GM11168 (cell line): ENCODE data around the gene ASF1B.

Source experiments
- in situ Hi-C: fragments of 300-500 bp; cut with MboI; formaldehyde crosslinking; loops from one replicate; pipeline ENCODE4 v1.12.0; 2022; ENCODE audit warnings: low sequenced_read_pairs; ENCODE audit not compliant: unreplicated experiment

Gene ASF1B

DNA sequence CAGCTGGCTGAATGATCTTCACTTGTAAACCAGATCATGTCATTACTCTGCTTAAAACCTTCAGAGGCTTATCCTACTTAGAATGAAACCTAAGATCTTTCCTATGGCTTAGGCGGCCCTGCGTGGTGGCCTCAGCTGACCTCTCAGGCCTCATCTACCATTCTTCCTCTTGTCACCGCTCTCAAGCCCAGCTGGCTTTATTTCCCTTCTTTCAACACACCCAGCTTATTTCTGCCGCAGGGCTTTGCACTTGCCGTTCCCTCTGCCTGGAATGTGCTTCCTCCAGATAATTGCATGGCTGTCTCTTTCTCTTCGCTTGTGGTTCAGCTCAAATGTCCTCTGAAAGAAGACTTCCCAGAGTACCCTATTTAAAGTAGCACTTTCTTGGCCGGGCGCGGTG lies 3.6 kb upstream of the ASF1B start:
- in situ Hi-C loops, result no loop called here

DNA sequence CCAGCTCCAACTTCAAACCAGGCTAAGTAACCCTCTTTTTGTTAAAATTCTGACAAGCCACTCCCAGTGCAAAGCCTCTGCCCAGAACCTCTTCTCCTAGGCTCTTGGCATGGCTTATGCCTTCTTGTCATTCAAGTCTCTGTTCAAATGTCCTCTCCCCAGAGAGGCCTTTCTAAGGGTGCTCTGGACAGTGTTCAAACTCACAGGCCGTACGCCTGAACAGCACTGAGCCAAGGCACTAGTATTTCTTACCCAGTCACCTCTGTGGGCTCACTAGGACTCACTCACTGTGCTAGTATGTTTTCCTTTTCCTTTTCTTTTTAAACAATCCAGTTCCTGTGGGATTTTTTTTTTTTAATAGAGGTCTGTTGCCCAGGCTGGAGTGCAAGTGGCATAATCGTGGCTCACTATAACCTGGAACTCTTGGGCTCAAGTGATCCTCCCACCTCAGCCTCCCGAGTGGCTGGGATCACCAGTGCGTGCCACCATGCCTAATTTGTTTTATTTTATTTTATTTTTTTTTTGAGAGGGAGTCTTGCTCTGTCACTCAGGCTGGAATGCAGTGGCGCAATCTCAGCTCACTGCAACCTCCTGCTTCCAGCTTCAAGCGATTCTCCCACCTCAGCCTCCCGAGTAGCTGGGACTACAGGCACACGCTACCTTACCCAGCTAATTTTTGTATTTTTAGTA lies 2.3 kb upstream of the ASF1B start:
- in situ Hi-C loops, result no loop called here

GRCh38 chr19:14135985-14136508 lies 342 bp downstream of the ASF1B start:
- in situ Hi-C loops, result no loop called here

DNA sequence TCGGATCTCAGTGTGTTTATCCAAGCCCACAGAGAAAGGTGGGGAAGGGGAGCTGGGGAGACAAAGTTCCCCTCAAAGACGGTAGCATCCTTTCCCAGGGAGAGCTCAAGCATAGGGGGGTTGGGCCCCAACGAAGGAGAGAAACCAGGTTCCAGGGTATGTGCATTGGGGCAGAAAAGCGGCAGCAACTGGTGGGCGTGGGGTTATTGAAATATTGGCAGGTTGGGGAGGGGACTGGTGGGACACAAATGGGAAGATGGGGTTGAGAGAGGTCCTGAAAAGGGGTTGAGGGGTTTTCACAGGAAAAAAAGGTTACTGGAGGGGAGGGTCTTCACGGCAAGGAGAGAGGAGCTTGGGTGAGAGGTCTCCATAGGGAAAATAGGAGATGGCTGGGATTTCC lies 1.0 kb downstream of the ASF1B start:
- in situ Hi-C loops, result no loop called here

DNA sequence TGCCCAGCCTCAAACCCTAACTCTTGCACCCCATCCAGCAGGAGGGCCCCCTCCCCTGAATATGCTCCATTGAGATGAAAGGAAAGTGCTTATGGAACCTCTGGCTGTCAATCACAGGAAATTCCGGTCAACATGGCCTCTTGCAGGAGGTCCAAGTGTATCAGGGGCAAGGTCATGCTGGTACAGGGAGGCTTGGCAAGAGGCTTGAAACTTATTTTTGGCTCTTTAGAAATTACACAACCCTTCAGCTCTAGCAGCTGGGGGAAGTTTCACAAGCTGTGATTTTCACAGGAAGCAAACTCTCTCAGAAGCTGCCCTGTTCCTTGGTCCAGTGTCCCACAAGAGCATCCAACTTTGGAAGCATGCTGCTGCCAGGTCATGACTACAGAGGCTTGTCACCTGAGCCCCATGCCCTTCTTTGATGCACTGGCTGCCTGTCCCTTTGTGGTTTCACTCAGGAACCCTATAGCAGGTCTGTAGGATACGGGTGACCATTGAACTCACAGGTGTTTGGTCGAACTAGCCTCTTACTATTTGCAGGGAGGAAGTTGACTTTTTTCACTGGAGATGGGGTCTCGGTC lies 8.4 kb downstream of the ASF1B start:
- in situ Hi-C loops, result no loop called here

GRCh38 chr19:14127176-14127575 lies 9.2 kb downstream of the ASF1B start:
- in situ Hi-C loops, result no loop called here

DNA sequence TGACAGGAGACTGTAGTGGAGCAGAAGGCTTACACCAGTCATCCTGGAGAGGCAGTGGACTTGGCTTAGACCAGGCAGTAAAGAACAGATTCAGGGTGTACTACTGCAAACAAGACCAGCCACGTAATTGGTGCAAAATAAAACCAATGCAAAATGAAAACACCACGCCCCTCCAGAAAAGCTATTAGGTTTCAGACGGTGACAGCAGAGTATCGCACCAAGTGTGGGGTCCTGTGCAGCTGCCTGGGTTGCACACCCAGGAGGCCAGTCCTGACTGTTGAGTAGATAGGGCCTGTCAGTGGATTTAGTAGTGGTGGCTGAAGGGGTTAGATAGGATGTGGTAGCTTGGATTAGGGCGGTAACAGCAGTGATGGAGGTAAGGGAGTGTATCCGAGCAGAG lies 13.5 kb downstream of the ASF1B start:
- in situ Hi-C loops, result no loop called here

DNA sequence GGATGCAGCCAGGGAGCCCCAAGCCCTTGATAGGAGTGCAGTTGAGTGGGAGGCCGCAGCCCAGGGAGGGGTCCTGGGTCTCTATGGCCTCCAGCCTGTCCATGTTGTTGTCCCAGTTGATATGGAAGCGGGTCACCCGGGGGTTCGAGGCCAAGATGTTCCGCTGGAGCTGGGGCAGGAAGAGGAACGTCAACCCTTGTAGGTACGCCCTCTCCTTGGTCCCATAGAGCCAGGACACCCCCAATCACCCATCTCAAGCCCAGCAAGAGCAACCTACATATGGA lies 15.9 kb downstream of the ASF1B start:
- in situ Hi-C loops, result no loop called here

GRCh38 chr19:14119644-14120496 lies 16.5 kb downstream of the ASF1B start:
- in situ Hi-C loops, result no loop called here

DNA sequence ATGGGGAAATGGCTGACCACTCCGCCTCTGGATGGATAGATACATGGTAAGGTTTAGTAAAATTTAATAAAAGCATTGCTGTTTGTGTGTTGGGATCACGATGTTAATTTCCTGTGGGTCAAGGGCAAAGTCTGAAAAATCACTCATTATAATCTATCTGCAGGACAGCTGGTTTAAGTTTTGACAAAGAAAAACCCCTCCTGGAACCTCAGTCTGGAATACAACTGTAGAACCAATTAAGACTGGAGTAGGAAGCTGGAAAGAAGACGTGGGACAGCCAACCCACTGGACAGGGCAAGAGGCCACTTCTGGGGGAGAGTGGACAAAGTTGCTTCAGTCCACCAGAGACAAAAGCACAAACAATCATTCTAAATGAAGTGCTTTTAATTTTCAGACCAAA lies 17.2 kb downstream of the ASF1B start:
- in situ Hi-C loops, result no loop called here

- in situ Hi-C loops, result no loop called here
Observed at GRCh38 chr19:14118165-14119051, 18.0 kb downstream of the ASF1B start.

DNA sequence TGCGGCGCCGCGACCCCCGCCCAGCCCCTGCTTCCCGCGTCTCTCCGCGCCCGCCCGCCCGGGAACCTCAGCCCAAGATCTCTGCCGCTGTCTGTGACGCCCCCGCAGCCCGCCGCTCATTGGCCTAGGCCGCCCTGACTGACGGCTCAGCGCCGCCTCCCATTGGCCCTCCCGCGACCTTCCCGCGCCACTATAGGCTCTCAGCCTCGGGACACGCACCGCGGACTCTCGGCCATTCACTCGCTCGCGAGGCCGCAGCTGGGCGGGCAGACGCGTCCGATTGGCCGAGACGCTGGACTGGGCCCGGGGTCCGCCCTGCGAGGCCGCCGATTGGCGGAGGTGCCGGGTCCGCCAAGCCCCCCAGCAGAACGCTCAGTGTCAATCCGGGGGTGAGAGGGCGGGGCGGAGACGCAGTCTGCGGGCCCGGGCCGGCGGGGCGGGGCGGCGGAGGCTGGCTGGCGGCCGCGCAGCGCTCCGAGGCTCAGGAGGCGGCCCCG lies 18.7 kb downstream of the ASF1B start, which contains the start of gene PRKACA:
PRKACA (minus strand) TSS at position 95 of the 497 bp plus-strand sequence. CDS start 215 bp downstream, outside the sequence.
- in situ Hi-C loops, result no loop called here

DNA sequence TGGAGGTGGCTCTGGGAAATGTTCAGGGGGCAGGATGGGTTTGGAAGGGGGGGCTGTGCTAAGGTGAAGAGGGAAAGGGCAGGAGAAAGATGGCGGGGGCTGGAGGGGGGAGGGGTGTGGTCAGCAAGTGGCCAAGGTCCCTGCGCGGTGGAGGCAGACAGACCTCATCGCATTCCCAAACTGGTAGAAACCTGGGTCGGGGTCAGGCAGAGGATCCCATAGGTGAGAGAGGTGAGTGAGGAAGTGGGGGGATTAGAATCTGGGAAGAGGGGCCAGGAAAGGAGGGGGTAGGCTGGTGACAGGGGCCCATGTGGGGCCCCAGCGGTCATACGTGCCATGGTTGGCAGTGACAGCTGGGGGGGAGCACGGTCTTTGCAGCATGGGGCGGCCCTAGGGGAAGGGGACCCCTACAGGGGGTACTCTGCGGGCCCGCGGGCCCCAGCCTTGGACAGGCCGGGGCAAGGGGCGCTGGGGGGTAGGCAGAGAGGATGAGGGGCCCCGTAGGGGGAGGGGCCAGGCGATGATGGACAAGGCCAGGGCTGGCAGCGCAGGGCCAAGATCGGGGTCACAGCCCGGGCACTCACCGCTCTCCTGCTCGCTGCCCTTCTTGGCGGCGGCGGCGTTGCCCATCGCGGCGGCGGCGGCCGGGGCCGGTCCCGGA lies 19.3 kb downstream of the ASF1B start:
- in situ Hi-C loops, result no loop called here

GRCh38 chr19:14116525-14116917 lies 19.9 kb downstream of the ASF1B start:
- in situ Hi-C loops, result no loop called here

DNA sequence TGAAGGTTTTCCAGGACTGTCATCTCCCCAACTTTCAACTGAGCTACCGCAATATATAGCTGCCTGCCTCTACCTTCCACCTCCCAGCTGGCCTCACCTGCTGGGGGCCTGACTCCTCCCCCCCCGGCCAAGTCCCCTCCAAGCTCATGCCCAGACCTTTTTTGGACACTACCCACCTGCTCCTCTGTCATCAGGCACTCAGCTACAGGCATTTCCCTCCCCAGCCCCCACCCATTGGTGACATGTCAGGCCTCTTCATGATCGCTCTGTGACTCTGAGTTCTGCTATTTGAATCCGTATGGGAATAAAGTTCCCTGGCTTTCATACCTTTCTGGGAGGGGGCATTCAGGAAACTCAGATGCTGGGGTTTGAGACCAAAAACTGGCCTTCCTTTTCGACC lies 20.6 kb downstream of the ASF1B start:
- in situ Hi-C loops, result no loop called here

DNA sequence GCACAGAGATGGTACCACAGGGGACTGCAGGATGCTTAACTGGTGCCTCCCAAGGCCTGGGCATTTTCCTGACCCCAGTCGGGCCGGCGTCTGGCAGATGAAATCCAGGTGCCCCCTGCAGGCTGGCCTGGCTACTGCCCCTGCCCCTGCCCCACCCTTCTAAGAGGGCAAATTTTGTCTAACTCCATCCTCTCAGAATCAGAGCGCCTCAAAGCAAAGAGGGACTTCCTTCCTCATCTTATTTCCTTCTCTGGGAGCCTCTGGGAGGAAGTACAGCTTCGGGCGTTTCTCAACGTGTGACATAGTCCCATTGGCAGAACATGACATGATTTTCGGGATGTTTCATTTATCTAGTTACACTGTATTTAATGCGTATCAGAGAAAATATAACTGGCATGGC lies 21.5 kb downstream of the ASF1B start:
- in situ Hi-C loops, result no loop called here

DNA sequence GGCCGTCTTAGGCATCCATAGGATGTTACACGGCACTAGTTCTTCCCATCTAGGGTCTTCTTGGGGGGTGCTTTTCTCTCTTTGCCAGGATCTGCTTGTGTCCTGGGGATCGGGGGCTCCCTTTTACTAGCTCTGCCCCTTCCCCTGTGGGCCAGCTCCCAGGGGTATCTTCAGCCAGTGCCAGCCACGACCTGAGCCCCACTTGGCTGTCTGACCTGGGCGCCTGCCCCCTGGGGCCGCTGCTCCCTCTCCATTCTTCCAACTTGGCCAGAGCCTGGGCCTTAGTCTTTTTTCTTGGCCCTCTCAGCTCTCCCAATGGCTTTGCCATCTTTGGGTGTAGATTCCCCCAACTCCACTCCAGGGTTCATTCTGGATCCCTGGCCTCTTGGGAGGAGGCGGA lies 21.9 kb downstream of the ASF1B start:
- in situ Hi-C loops, result no loop called here

GRCh38 chr19:14113762-14114414 lies 22.5 kb downstream of the ASF1B start:
- in situ Hi-C loops, result no loop called here

DNA sequence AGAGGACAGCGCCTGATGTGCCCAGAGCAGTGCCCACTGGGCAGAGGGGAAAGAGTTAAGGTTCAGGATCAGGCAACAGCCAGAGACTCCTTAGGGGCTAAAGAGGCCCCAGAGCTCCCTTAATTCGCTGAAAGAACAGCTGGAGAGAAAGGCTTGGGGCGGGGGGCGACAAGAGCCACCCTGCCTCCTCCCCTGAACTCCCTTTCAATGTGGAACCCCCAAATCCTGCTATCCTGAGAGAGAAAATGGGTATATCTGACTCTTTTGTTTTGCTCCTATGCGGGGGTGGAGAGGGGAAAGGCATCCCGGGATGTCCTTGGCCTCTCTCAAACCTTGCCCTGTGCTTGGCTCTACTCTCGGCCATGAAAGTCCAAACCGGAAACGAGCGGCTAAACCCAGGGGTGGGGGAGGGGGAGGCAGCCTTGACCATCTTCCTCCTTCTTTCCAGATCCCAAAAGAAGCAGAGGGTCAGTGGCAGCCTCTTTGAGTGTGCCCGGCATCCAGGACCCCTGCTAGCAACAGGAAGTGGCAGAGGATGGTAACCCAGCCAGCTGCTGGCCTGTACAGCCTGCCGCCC lies 23.5 kb downstream of the ASF1B start:
- in situ Hi-C loops, result no loop called here
